Fibroblast of lung (primary cell): ENCODE results near the gene TEX19.

ENCODE experiments used
- EZH2 ChIP-seq: IDR thresholded peaks from 2 replicates; pipeline ENCODE4 v1.5.1; 2012; ENCODE audit warnings: low read length, control low read depth, mild to moderate bottlenecking; ENCODE audit errors: missing control alignments
- TF ChIP-seq, protein P1 (sequence below), 2 donors: IDR thresholded peaks in 1 of 2; conservative IDR thresholded peaks in 1 of 2; 1 replicate in 1 of 2; 2 replicates in 1 of 2; pipeline ENCODE4 v1.5.1; 2011 to 2012; ENCODE audit warnings: low read length in 2 of 2, control low read depth in 1 of 2, inconsistent platforms in 1 of 2, low read depth in 1 of 2, mild to moderate bottlenecking in 1 of 2

DNA sequence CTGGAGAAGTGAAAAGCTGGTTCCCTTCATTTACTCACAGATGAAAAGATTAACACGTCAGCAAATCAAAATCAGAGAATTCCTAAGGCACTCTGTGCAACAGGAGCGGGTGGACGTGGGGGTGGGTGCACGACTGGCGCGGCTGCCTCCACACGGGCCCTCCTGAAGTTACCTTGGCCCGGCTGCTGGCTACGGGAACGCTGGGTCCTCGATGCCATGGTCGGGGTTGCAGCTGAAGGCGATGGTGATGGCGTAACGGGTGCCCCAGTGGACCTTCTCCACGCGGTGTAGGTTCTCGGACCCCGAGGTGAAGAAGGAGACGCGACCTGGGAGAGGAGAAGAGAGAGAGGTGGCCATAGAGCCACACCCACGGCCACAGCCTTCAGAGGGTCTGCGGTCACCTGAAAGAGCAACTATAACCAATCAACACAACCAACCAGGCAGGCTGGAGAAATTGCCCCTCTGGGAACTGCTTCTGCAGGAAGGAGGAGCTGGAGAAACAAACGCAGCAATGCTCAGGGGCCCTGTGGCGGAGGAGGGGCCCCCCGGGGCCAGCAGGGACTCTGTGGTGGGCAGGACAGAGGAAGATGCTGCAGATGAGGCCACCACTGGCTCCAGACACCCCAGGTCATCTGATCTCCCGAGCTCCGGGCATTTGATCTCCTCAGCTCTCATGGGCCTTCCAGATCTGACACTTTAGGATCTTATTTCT is 33.3 kb downstream of the TEX19 start:
- TF ChIP-seq, protein P1, sequence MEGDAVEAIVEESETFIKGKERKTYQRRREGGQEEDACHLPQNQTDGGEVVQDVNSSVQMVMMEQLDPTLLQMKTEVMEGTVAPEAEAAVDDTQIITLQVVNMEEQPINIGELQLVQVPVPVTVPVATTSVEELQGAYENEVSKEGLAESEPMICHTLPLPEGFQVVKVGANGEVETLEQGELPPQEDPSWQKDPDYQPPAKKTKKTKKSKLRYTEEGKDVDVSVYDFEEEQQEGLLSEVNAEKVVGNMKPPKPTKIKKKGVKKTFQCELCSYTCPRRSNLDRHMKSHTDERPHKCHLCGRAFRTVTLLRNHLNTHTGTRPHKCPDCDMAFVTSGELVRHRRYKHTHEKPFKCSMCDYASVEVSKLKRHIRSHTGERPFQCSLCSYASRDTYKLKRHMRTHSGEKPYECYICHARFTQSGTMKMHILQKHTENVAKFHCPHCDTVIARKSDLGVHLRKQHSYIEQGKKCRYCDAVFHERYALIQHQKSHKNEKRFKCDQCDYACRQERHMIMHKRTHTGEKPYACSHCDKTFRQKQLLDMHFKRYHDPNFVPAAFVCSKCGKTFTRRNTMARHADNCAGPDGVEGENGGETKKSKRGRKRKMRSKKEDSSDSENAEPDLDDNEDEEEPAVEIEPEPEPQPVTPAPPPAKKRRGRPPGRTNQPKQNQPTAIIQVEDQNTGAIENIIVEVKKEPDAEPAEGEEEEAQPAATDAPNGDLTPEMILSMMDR (conservative IDR thresholded peaks at IDR 0.05 in 1 of 2, IDR thresholded peaks at IDR 0.05 in 1 of 2; ENCODE audit: low read depth in 1 of 2, low read length in 2 of 2) = no peak
- TF ChIP-seq EZH2 = no peak
